ENCODE data around the gene ING5.

ING5 gene

DNA sequence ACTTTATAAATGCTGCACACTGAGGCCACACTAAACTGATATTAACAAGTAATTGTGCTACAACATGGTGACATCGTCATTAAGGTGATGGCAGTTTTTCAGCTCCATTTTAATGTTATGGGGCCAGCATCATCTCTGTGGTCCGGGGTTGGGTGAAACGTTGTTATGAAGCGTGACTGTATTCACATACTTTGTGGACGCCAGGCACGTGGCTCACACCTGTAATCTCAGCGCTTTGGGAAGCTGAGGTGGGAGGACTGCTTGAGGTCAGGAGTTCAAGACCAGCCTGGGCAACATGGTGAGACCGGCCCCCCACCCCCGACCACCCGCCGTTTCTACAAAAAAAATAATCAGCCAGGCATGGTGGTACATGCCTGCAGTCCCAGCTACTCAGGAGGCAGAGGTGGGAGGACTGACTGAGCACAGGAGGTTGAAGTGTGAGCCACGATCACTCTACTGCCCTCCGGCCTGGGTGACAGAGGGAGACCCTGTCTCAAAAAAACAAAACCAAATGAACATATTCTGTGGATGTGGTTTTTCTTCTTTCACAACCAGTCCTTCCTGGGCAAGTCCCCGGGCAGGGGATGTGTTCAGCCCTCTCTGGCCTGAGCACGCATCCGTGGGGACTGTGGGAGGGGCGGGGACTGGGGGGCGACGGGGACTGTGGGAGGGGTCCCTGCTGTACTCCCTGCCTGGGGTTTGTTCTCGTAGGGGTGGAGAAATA lies 61.9 kb downstream of the ING5 start:
- DNase-seq: no peak

GRCh38 chr2:241764275-241765241 lies 62.7 kb downstream of the ING5 start:
- no peak for DNase-seq

DNA sequence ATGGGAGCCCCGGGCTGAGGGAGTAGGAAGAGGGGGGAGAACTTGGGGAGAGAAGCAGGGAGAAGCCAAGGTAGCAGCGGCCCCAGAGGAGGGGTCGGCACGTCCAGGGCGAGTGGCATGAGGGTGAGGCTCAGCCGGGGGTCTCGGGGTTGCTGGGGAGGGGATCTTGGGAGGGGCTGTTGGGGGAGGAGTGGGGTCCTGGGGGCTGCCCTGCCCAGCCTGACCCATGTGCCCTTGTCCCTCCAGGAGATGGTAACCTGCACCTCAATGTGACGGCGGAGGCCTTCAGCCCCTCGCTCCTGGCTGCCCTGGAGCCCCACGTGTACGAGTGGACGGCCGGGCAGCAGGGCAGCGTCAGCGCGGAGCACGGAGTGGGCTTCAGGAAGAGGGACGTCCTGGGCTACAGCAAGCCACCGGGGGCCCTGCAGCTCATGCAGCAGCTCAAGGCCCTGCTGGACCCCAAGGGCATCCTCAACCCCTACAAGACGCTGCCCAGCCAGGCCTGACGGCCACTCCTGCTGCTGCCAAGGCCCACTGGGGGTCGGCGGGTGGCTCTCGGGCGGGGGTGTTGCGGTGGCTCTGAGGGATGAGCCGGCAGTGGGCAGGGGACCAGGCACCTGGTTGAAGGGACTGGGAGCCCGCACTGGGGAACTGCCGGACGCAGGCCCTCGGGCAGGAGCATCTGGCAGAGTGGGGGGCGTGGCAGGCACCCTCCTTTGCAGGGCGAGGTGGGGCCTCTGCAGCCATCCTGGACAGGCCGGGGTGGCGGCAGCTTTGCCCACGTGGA lies 65.8 kb downstream of the ING5 start:
- DNase-seq: no peak

GRCh38 chr2:241768251-241768711 lies 66.4 kb downstream of the ING5 start:
- DNase-seq: no peak

- DNase-seq: no peak
Measured at GRCh38 chr2:241768850-241769249, 67.0 kb downstream of the ING5 start.

DNA sequence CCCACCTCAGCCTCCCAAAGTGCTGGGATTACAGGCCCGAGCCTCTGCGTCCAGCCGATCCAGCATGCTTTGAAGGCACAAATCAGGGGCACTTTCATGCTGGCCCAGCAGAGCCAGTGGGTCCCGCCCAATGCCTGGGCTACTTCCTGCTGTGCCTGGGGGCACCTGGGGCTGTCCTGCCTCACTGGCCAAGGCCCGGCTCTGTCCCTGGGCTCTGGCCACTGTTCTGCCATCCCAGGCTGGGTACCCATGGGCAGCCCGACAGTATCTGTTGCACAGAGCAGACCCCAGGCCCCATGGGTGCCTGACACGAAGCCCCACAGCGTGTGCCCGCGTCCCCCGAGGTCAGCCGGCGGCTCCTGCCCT lies 68.0 kb downstream of the ING5 start:
- DNase-seq: no peak

GRCh38 chr2:241770185-241770935 lies 68.5 kb downstream of the ING5 start:
- DNase-seq: no peak

- no peak for DNase-seq
Measured at GRCh38 chr2:241770936-241771285, 69.1 kb downstream of the ING5 start.

DNA sequence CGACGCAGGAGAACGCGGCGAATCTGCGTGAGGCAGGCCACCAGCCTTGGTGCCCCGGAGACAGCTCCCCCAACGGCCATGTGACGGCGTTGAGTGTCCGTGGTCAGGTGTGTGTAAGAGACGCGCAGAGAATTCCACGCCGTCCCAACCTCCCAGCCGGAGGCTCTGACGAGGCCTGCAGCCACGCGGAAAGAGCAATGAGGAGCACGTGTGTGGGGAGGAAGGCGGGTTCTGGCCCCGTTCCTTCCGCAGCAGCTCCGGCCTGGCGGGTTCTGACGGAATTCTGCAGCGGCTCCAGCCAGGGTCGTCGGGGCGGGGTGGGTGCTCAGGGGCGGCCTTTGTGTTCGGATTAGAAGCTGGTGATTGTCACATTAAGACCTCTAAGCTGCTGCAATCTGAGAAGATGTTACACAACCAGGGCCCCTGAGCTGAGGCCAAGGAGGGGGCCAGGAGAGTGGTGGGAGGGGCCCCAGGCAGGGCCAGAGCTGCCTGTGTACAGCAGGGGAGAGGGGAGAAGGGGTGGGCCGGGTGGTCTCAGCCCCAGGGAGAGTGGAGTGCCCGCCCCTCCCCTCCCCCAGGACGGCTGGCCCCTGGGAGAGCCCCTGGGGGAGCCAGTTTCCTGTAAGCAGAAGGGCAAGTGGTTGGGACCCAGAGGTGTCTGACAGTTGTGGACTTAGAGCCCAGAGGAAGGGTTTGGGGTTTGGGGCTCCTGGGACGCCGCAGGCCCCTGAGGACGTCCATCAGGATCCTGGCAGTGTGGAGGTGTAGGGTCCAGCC lies 69.6 kb downstream of the ING5 start:
- no peak for DNase-seq

GRCh38 chr2:241772063-241772499 lies 70.2 kb downstream of the ING5 start:
- no peak for DNase-seq

DNA sequence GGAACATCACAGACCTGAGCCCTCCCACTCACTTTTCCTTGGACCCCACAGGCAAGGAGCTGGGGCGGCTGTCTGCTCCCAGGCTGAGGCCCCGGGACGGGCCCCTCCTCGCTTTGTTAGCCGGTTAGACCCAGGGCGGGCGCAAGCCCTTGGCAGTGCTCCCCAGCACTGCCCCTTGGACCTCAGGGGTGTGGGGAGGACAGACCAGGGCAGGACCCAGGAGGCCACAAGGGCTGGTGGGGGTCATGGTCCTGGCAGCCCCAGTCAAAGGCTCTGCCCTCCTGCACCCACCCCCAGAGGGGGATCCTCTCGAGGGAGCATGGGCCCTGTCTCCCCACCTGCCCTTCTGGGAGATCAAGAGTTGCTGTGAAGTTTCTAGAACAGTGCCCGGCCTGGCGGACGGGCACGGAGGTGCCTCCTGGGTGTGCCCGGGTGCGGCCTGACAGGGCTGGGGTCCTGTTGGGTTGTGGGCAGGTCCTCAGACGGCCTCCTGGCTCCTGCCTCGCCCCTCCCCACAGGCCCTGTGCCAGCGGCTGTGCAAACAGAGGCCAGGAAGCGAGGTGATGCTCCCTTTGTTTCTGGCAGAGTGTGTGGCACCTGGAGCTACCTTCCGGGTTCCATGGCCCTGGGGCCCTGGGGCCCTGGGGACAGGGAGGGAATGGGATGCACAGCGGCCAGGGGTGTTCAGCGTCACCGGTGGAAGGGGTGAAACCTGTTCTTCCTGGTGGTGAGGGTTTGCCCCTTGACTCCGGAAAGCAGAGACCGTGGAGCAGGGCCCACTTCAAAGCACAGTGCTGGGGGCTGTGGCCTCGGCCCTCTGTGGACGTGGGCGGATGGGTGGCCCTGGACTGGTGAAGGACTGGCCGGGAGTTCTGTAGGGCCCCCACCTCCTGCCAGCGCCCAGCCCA lies 71.9 kb downstream of the ING5 start:
- no peak for DNase-seq

- no peak for DNase-seq
Measured at GRCh38 chr2:241774419-241775222, 72.8 kb downstream of the ING5 start.

DNA sequence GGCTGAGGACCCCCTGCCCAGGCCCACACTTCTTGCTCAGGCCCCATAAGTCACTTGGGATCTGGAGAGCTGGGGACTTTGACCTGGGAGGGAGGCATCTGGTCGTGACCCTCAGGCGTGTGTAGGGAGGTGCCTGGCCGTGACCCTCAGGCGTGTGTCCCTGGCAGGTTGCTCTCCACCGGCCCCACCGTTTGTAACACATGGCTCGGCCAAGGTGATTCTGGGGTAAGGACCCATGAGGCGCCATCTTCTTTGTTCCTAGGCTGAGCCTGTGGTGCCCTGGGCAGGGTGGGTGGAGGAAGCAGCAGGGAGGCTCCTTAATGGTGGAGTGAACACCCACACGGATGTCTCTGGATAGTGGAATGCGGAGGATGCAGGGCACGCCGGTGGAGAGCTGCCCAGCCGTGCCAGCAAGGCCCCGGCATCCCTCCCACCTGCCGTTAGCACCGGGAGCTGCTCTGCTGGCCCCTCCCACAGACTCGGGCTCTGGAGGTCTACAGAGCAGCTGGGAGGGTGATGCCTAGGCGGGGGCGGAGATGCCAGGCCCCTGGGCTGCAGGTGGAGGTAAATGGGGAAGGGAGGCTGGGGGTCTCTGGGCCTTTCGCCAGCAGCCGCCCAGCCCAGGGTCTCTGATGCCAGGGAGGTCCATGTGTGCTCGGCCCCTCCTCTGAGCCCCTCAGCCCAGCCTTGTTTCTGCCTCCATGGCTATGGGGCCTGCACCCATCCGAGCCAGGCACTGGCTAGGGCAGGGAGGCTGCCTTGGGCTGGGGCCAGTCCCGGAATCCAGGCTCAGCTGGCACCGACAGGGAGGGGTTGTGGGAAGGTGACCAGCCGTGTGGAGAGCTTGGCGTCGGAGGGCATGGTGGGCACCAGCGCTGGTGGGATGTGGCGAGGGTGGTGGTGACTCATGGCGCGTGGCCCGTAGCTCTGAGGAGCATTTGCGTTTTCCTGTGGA lies 73.7 kb downstream of the ING5 start:
- DNase-seq: no peak

- DNase-seq: no peak
Measured at GRCh38 chr2:241776336-241777169, 74.7 kb downstream of the ING5 start, which contains the start of gene GAL3ST2. Gene GAL3ST2 (plus strand): TSS chr2:241776822. CDS start chr2:241776956, 134 bp downstream.

GRCh38 chr2:241777170-241777685 lies 75.4 kb downstream of the ING5 start:
- no peak for DNase-seq

DNA sequence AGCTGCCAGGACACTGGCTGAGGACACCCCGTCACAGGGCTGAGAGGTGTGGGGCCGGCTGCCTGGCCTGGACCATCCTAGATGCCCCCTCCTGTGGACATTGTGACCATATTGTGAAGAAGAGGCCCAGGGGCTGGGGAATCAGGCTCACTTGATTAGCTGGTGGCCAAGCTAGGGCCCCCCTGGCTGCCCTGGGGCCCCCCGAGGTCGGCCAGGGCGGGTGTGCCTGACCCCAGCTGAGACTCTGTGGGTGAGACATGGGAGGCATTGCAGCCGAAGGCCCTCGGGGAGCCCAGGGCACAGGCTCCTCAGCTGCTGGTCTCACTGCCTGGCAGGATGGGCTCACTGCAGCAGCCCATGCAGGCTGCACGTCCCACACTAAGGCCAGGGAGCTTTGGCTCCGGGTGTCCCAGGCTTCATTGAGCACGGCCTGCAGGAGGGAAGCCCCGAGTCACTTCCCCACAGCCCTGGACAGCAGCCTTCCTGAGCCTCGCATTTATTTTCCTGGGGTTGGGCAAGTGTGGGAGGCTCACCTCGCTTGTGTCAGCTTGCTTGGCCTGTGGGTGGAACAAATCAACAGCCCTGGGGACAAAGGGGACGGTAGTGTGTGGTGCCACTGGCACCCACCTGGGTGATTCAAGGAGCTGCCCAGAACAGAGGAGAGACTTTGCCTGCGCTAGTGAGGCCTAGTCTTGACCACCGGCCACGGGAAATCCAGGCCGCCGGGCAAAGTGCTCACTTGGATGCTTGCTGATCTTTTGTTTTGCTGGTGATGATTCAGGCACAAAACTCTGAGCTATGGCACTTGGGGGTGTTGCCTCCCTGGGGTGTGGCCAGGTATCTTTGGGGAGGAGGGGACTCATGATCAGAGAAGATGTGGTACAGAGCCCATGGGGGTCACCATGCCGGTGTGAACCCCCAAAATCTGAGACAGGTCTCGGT lies 76.1 kb downstream of the ING5 start:
- no peak for DNase-seq
